HepG2 (cell line): ENCODE results near the gene MEIS1. TPM values are rescaled to one million over a fixed set of nuclear protein-coding genes. Genes with fewer than 3 reads are reported as not detected.
A peak's percentile ranks its signal among the peaks of the same experiment; 100 is the strongest.

Experiments
- CBFB ChIP-seq: sonication (generic); formaldehyde crosslinking; IDR thresholded peaks from 2 replicates; pipeline ENCODE4 v1.4.0; 2020; ENCODE audit warnings: missing genetic modification reagents
- HNF4A ChIP-seq: sonication (generic); formaldehyde crosslinking; IDR thresholded peaks from 2 replicates; pipeline ENCODE4 v1.4.0; 2020; ENCODE audit warnings: missing genetic modification reagents
- MTA3 ChIP-seq: sonication (generic); formaldehyde crosslinking; IDR thresholded peaks from 2 replicates; pipeline ENCODE4 v1.4.0; 2020; ENCODE audit warnings: missing genetic modification reagents
- XRCC5 ChIP-seq: fragments of 200-400 bp; formaldehyde crosslinking; optimal IDR thresholded peaks from 2 replicates; pipeline ENCODE3; 2017; ENCODE audit warnings: mild to moderate bottlenecking, low read length
- ZBTB38 ChIP-seq: sonication (generic); formaldehyde crosslinking; IDR thresholded peaks from 2 replicates; pipeline ENCODE4 v1.5.1; 2020; ENCODE audit warnings: mild to moderate bottlenecking, missing genetic modification reagents
- ZBTB42 ChIP-seq: sonication (generic); formaldehyde crosslinking; IDR thresholded peaks from 2 replicates; pipeline ENCODE4 v1.5.0; 2020; ENCODE audit warnings: mild to moderate bottlenecking, missing genetic modification reagents
- ZBTB8A ChIP-seq: sonication (generic); formaldehyde crosslinking; IDR thresholded peaks from 2 replicates; pipeline ENCODE4 v1.4.0; 2020; ENCODE audit warnings: mild to moderate bottlenecking, low read depth, missing genetic modification reagents, borderline replicate concordance
- ZMYM3 ChIP-seq: sonication (generic); formaldehyde crosslinking; IDR thresholded peaks from 2 replicates; pipeline ENCODE4 v1.5.1; 2020; ENCODE audit warnings: mild to moderate bottlenecking, missing genetic modification reagents
- ZNF431 ChIP-seq: sonication (generic); formaldehyde crosslinking; IDR thresholded peaks from 2 replicates; pipeline ENCODE4 v1.9.0; 2022; ENCODE audit warnings: missing genetic modification reagents, low read depth, mild to moderate bottlenecking, borderline replicate concordance
- ZNF510 ChIP-seq: sonication (generic); formaldehyde crosslinking; IDR thresholded peaks from 2 replicates; pipeline ENCODE4 v1.4.0; 2020; ENCODE audit warnings: low read depth, mild to moderate bottlenecking, missing genetic modification reagents
- ZNF644 ChIP-seq: IDR thresholded peaks from 2 replicates; pipeline ENCODE4 v1.6.1; 2016; ENCODE audit warnings: low read depth
- ZNF709 ChIP-seq: sonication (generic); formaldehyde crosslinking; IDR thresholded peaks from 2 replicates; pipeline ENCODE4 v1.5.0; 2020; ENCODE audit warnings: mild to moderate bottlenecking, missing genetic modification reagents
- ZNF878 ChIP-seq: sonication (generic); formaldehyde crosslinking; IDR thresholded peaks from 2 replicates; pipeline ENCODE4 v1.8.1; 2023; ENCODE audit warnings: mild to moderate bottlenecking, missing genetic modification reagents, moderate library complexity
- polyA plus RNA-seq, 8 experiments: library from polyadenylated mRNA; depleted of rRNA in 3 of 8; stranded (reverse) in 7 of 8; unstranded in 1 of 8; fragments of >200 nt; fragmentation: Illumina TruSeq in 4 of 8; extraction: Trizol in 4 of 8; gene quantifications; 2 replicates each; pipeline versions ENCODE4 v1.2.1 to v1.2.3, GENCODE V29; 2011 to 2016; ENCODE audit warnings: low read depth in 4 of 8, missing spikeins in 1 of 8, mixed read lengths in 1 of 8; ENCODE audit not compliant: insufficient read depth in 1 of 8
- total RNA-seq, 5 experiments: library from RNA; depleted of rRNA; stranded (reverse); fragments of >200 nt; fragmentation: Illumina TruSeq; extraction: Trizol; gene quantifications; 2 replicates each; pipeline ENCODE4 v1.2.3, GENCODE V29; 2016; ENCODE audit warnings: low read depth in 1 of 5
- TF ChIP-seq, protein P1 (sequence below): sonication (generic); formaldehyde crosslinking; IDR thresholded peaks from 2 replicates; pipeline ENCODE4 v1.4.0; 2020; ENCODE audit warnings: mild to moderate bottlenecking, missing genetic modification reagents
- TF ChIP-seq, protein P2 (sequence below): IDR thresholded peaks from 2 replicates; pipeline ENCODE4 v1.6.1; 2016; ENCODE audit warnings: mild to moderate bottlenecking
- TF ChIP-seq, protein P3 (sequence below), 2 experiments: sonication (generic) in 1 of 2; formaldehyde crosslinking in 1 of 2; IDR thresholded peaks; 2 replicates each; pipeline versions ENCODE4 v1.4.0 to v1.6.1; 2016 to 2020; ENCODE audit warnings: borderline replicate concordance in 1 of 2, low read depth in 1 of 2, mild to moderate bottlenecking in 1 of 2, missing genetic modification reagents in 1 of 2

The MEIS1 gene
- total and polyA plus RNA-seq, 2 of the 13 experiments (the other 11 are each of a cell fraction or from before 2014, with no cell fraction given), result 3.8 to 6.0 TPM

DNA sequence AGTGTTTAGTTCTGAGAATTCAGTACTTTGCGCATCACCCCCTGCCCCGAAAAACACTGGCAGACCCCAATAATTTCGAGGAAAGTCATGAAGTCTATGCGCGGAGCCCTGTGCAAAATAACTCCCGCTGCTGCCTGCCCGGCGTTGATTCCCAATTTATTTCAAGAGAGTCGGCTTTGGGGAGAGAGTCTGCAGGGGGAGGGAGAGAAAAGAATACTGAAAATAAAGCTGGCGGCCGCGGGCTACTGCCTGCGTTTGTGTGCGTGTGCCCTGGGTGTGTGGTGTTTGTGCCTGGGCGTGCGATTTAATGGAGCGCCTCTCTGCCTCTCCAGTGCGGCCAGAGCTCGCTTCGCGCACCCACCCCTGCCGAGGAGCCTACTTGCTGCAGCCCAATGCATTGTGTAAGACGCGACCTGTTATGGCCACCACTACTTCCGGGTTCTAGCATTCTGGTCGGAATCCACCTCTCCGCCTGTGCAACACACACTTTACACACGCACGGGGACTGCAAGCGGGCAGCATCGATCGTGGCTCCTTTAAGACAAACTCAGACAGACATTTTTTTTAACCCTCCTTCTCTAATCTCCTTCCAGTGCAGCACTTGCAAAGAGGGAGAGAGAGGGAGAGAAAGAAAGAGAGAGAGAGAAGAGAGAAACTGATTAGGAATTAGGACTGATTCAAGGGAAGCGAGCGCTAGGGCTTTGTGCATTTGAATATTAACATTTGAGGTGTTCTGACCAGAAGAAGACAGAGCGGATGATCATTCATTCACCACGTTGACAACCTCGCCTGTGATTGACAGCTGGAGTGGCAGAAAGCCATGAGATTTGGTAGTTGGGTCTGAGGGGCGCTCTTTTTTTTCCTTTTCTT lies at the start of gene MEIS1 (continued):
- TF ChIP-seq, protein P1, sequence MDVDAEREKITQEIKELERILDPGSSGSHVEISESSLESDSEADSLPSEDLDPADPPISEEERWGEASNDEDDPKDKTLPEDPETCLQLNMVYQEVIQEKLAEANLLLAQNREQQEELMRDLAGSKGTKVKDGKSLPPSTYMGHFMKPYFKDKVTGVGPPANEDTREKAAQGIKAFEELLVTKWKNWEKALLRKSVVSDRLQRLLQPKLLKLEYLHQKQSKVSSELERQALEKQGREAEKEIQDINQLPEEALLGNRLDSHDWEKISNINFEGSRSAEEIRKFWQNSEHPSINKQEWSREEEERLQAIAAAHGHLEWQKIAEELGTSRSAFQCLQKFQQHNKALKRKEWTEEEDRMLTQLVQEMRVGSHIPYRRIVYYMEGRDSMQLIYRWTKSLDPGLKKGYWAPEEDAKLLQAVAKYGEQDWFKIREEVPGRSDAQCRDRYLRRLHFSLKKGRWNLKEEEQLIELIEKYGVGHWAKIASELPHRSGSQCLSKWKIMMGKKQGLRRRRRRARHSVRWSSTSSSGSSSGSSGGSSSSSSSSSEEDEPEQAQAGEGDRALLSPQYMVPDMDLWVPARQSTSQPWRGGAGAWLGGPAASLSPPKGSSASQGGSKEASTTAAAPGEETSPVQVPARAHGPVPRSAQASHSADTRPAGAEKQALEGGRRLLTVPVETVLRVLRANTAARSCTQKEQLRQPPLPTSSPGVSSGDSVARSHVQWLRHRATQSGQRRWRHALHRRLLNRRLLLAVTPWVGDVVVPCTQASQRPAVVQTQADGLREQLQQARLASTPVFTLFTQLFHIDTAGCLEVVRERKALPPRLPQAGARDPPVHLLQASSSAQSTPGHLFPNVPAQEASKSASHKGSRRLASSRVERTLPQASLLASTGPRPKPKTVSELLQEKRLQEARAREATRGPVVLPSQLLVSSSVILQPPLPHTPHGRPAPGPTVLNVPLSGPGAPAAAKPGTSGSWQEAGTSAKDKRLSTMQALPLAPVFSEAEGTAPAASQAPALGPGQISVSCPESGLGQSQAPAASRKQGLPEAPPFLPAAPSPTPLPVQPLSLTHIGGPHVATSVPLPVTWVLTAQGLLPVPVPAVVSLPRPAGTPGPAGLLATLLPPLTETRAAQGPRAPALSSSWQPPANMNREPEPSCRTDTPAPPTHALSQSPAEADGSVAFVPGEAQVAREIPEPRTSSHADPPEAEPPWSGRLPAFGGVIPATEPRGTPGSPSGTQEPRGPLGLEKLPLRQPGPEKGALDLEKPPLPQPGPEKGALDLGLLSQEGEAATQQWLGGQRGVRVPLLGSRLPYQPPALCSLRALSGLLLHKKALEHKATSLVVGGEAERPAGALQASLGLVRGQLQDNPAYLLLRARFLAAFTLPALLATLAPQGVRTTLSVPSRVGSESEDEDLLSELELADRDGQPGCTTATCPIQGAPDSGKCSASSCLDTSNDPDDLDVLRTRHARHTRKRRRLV (CRISPR knock-in tag), result no peak
- TF ChIP-seq ZBTB42 (CRISPR knock-in tag) (no peak), ZBTB8A (CRISPR knock-in tag) (no peak), ZNF878 (CRISPR knock-in tag) (0 out of 2 replicates have a peak, but pooled peaks have one; percentile 59), ZMYM3 (CRISPR knock-in tag) (peak; percentile 27; the same call in 1 of the 2 replicates), ZNF431 (CRISPR knock-in tag) (peak; percentile 36; the same call in 1 of the 2 replicates), ZNF510 (CRISPR knock-in tag) (0 out of 2 replicates have a peak, but pooled peaks have one; percentile 40), HNF4A (CRISPR knock-in tag) (no peak), MTA3 (no peak), XRCC5 (peak; percentile 87), ZBTB38 (CRISPR knock-in tag) (peak; percentile 57; the same call in 1 of the 2 replicates), ZNF644 (0 out of 2 replicates have a peak, but pooled peaks have one; percentile 67), CBFB (peak; percentile 90), ZNF709 (no peak)
- TF ChIP-seq, protein P2, sequence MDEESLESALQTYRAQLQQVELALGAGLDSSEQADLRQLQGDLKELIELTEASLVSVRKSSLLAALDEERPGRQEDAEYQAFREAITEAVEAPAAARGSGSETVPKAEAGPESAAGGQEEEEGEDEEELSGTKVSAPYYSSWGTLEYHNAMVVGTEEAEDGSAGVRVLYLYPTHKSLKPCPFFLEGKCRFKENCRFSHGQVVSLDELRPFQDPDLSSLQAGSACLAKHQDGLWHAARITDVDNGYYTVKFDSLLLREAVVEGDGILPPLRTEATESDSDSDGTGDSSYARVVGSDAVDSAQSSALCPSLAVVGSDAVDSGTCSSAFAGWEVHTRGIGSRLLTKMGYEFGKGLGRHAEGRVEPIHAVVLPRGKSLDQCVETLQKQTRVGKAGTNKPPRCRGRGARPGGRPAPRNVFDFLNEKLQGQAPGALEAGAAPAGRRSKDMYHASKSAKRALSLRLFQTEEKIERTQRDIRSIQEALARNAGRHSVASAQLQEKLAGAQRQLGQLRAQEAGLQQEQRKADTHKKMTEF (CRISPR knock-in tag), result peak; percentile 85
- TF ChIP-seq, protein P3, sequence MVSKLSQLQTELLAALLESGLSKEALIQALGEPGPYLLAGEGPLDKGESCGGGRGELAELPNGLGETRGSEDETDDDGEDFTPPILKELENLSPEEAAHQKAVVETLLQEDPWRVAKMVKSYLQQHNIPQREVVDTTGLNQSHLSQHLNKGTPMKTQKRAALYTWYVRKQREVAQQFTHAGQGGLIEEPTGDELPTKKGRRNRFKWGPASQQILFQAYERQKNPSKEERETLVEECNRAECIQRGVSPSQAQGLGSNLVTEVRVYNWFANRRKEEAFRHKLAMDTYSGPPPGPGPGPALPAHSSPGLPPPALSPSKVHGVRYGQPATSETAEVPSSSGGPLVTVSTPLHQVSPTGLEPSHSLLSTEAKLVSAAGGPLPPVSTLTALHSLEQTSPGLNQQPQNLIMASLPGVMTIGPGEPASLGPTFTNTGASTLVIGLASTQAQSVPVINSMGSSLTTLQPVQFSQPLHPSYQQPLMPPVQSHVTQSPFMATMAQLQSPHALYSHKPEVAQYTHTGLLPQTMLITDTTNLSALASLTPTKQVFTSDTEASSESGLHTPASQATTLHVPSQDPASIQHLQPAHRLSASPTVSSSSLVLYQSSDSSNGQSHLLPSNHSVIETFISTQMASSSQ (IDR thresholded peaks at IDR 0.05; ENCODE audit: low read depth), result no peak
- TF ChIP-seq, protein P3 (CRISPR knock-in tag; IDR thresholded peaks at IDR 0.05; ENCODE audit: borderline replicate concordance), result peak; percentile 65; the same call in 1 of the 2 replicates
